GM21526 (cell line): ENCODE results near the gene MGAT5.
"Not testable (repeated sequence)": the region's sequence is repeated elsewhere in the genome, so short reads cannot be mapped to it uniquely, and the experiment has no call there.

Source experiments
- ATAC-seq: cut with Tn5 transposase; IDR thresholded peaks from one replicate; pipeline ENCODE4 v1.9.1; 2021; ENCODE audit warnings: moderate library complexity; ENCODE audit not compliant: unreplicated experiment, low FRiP score

Gene MGAT5

GRCh38 chr2:134276381-134277172 is 22.7 kb downstream of the MGAT5 start:
- ATAC-seq = no peak

GRCh38 chr2:134277223-134277622 is 23.4 kb downstream of the MGAT5 start:
- ATAC-seq = no peak

DNA sequence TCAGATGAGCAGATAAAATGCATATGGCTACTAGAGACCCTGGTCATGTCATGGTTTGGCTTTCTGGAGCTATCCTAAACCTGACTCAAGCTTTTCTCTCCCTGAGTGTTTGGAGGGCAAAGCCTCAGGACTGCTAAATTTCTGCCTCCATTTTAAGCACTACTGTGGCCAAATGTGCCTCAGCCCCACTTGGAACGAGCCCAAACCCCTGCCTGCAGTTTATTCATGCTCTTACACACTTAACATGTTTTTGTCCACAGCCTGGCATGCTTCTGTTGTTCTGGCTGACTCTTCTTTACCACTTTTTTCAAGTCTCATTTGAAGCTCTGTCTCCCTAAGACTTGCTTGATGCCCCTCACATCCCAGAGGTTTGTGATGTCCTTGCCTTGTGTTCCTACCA is 24.7 kb downstream of the MGAT5 start:
- ATAC-seq = no peak

- ATAC-seq = no peak
These were observed 25.5 kb downstream of the MGAT5 start for GRCh38 chr2:134279417-134279816.

GRCh38 chr2:134280231-134280630 is 26.4 kb downstream of the MGAT5 start:
- no peak for ATAC-seq

GRCh38 chr2:134280726-134281125 is 26.9 kb downstream of the MGAT5 start:
- ATAC-seq = no peak

DNA sequence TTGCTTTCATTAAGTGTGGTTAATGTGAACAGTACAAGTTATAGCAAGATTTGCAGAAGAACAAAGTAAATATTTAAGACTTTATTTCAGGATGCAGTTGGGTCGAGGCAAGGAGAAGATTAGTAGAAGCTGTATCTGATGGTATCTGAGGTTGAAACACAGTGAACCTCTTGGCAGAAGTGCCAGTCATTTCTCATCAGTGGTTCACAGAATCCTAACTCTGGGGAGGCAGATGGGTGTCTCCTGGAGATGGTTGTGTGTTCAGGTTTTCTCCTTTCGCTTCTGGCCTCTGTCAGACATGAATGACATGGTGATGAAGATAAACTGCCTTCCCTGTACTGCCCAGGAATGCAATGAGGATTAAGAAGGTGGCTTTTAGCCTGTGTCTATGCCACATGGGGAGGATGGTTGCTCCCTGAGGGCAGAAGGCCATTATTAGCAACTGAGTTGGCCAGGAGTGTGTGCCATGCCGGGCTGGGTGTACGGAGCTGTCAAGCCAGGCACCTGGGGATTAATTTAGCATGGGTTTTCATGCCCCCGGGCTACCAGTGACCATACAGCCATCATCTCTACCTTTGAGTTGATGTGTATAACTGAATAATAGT is 28.0 kb downstream of the MGAT5 start:
- ATAC-seq = no peak

DNA sequence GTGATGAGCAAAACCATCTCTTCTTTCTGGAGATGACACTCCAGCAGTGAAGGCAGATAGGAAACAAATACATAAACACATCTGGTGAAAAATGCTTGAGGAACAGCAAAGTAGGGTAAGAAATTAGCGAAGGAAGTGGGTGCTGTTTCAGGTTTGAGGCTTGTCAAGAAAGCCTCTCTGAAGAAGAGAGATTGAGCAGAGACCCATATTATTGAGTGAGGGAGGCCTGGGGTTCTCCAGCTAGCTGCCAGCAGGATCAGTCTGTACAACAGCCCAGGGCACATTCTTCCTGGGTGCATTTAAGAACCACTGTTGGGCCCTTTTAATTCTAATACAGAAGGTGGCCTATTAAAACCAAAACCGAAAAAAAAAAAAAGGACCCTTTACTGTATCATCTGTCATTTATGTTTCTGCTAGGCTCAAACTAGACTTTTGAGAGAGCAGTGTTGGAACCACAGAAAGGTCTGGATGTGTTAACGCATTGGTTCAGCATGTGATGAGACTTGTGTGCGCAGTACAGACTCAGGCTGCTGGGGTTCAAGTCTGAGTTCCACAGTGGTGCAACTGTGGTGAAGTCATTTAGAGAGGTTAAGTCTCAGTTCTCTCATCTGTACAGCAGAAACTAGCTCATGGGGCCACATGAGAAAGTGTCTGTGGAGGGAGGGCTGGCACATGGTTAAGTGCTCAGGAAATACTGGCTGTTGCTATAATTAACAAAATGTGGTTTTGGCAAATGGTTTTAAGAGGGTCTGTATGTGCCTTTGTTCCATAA is 28.9 kb downstream of the MGAT5 start:
- ATAC-seq = peak; percentile 88

GRCh38 chr2:134283661-134284060 is 29.8 kb downstream of the MGAT5 start:
- no peak for ATAC-seq

GRCh38 chr2:134284119-134284670 is 30.3 kb downstream of the MGAT5 start:
- ATAC-seq = no peak

GRCh38 chr2:134287323-134287722 is 33.5 kb downstream of the MGAT5 start:
- ATAC-seq = peak; percentile 49

DNA sequence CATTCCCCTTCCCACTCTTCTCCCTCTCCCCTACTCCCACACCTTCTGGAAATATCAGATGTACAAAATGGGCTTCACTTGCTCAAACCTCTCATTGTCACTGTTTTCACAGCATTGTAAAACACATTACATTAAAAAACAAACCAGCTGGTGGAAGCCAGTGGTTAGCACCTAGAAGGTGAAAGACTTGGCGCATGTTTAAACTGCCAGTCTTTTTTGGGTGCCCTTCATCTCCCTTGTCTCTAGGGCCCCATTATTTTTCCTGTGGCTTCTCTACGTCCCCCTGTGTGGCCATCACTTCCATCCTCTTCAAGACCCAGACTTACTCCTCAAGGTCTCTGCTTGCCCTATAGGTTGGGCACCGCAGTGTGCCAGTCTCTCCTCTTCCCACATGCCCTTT is 34.9 kb downstream of the MGAT5 start:
- ATAC-seq = no peak

DNA sequence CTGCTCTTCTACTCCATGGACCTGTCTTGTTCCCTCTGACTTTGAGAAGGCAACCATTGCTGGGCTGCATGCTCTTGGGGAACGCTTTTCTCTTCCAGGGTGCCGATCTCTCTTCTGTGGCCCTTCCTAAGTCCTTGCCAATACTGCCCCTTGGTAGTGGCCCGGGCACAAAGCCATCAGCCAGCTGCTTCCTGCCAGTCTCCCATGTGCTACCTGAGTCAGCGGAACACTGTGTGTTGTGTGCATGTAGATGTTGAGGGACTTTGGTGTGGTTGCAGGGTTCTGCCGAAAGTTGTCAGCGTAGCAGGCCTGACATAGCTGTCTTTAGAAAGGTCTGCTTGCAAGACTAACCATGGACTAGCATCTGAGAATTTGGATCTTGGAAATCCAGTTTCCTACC is 35.4 kb downstream of the MGAT5 start:
- no peak for ATAC-seq

GRCh38 chr2:134290358-134290757 is 36.5 kb downstream of the MGAT5 start:
- peak; percentile 40 for ATAC-seq

GRCh38 chr2:134292514-134292913 is 38.6 kb downstream of the MGAT5 start:
- ATAC-seq = no peak

DNA sequence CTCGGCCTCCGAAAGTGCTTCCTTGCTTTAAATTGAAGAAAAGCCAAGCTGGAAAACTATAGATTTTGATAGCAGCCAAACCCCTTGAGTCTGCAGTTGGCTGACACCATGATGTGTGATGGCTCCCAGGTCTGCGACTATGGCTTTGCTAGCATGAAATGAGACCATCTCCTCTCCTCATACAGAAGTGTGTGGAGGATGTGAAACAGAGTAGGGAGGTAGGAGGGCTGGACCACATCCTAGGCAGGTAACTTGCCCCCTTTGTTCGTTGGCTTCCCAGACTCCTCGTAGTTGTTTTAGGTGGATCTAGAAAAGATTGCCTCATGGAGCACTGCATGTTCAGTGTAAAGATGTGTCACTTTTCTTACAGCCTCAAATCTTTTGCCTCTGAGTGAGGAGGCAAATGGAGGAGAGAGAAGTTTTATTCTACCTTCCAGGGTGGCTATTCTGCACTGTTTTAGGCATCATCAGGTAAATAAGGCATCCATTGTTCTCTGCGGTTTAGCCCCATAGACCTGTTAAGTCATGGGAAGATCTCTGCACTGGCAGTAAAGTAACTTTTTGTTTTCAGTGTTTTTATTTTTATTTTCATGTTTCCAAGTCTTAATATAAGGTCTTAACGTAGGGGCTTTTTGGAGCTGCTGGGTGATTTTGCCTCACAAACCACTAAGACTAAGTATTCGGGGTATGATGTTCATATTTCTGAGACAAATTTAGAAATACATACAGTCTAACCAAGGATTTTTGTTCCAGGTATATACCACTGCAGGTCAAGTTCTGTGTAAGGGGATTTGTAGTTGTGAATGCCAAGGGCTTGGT is 40.1 kb downstream of the MGAT5 start:
- no peak for ATAC-seq

GRCh38 chr2:134294598-134294997 is 40.7 kb downstream of the MGAT5 start:
- not testable (repeated sequence) for ATAC-seq

DNA sequence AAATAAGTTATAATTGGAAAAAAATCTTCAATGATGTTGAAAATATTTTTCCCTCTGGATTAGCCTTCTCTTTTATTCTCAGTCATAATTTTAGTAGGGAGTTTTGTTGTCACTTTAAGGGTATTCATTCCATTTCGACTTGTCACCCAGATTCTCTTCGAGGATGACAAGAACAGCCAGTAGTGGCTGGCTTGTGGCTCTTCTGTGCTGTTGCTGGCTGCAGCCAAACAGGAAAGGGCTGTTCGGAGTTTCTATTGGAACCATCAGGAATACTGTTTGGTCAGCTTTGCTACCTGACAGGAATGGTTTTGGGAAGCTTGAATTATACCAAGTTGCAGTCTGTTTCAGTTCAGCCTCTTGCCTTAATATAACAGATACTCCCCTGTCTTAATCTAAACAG is 41.6 kb downstream of the MGAT5 start:
- ATAC-seq = no peak

GRCh38 chr2:134296301-134296700 is 42.4 kb downstream of the MGAT5 start:
- no peak for ATAC-seq

- no peak for ATAC-seq
These were observed 45.5 kb downstream of the MGAT5 start for GRCh38 chr2:134299334-134299733.
